Stimulated activated naive CD8-positive, alpha-beta T cell treated with anti-CD3 and anti-CD28 coated beads, Interleukin-15, Interleukin-2, amounts not matched to agents 100 ng/mL and 50 ng/mL, for 24 hours (primary cell): ENCODE measurements around the gene ZNF804B.

ENCODE experiments used
- H3K27ac Mint-ChIP-seq: one replicate; pipeline ENCODE4 v1.8.0; 2021; ENCODE audit warnings: mild to moderate bottlenecking, mixed read lengths
- H3K27me3 Mint-ChIP-seq: one replicate; pipeline ENCODE4 v1.8.0; 2021; ENCODE audit warnings: mixed read lengths
- H3K36me3 Mint-ChIP-seq: one replicate; pipeline ENCODE4 v1.8.0; 2021; ENCODE audit warnings: low read depth, mixed read lengths
- H3K4me1 Mint-ChIP-seq: one replicate; pipeline ENCODE4 v1.8.0; 2021; ENCODE audit warnings: low read depth, mixed read lengths
- H3K4me3 Mint-ChIP-seq: one replicate; pipeline ENCODE4 v1.8.0; 2021; ENCODE audit warnings: mild to moderate bottlenecking, mixed read lengths
- H3K9me3 Mint-ChIP-seq: one replicate; pipeline ENCODE4 v1.8.0; 2021; ENCODE audit warnings: mixed read lengths

The ZNF804B gene

GRCh38 chr7:89308535-89308934 lies 549.0 kb downstream of the ZNF804B start:
- H3K36me3 Mint-ChIP-seq, result no peaks in the 10 kb centered on the region
- no peak overlapping the region for H3K4me3 Mint-ChIP-seq
- H3K27me3 Mint-ChIP-seq, result no peaks in the 10 kb centered on the region
- peaks cover 3% of the 10 kb centered on the region for H3K9me3 Mint-ChIP-seq
- H3K27ac Mint-ChIP-seq, result no peak overlapping the region
- H3K4me1 Mint-ChIP-seq, result no peaks in the 10 kb centered on the region

- H3K27ac Mint-ChIP-seq, result no peak overlapping the region
- peaks cover 3% of the 10 kb centered on the region for H3K9me3 Mint-ChIP-seq
- no peaks in the 10 kb centered on the region for H3K27me3 Mint-ChIP-seq
- no peaks in the 10 kb centered on the region for H3K36me3 Mint-ChIP-seq
- no peaks in the 10 kb centered on the region for H3K4me1 Mint-ChIP-seq
- H3K4me3 Mint-ChIP-seq, result no peak overlapping the region
Measured at GRCh38 chr7:89311886-89312285, 552.4 kb downstream of the ZNF804B start.

- H3K27me3 Mint-ChIP-seq, result no peaks in the 10 kb centered on the region
- H3K9me3 Mint-ChIP-seq, result peaks cover 3% of the 10 kb centered on the region
Measured at GRCh38 chr7:89312551-89312950, 553.1 kb downstream of the ZNF804B start.

GRCh38 chr7:89316584-89317251 lies 557.2 kb downstream of the ZNF804B start:
- Mint-ChIP-seq H3K4me3 (no peak overlapping the region), H3K27me3 (no peaks in the 10 kb centered on the region), H3K36me3 (no peaks in the 10 kb centered on the region), H3K9me3 (no peaks in the 10 kb centered on the region), H3K27ac (no peak overlapping the region), H3K4me1 (no peaks in the 10 kb centered on the region)

More at GRCh38 chr7:89312551-89312950, 553.1 kb downstream of the ZNF804B start:
- H3K4me1 Mint-ChIP-seq, result no peaks in the 10 kb centered on the region
- no peak overlapping the region for H3K4me3 Mint-ChIP-seq
- H3K36me3 Mint-ChIP-seq, result no peaks in the 10 kb centered on the region
- no peak overlapping the region for H3K27ac Mint-ChIP-seq

- H3K27me3 Mint-ChIP-seq, result no peaks in the 10 kb centered on the region
- H3K4me1 Mint-ChIP-seq, result no peaks in the 10 kb centered on the region
- no peak overlapping the region for H3K27ac Mint-ChIP-seq
- no peak overlapping the region for H3K4me3 Mint-ChIP-seq
- no peaks in the 10 kb centered on the region for H3K36me3 Mint-ChIP-seq
- H3K9me3 Mint-ChIP-seq, result no peaks in the 10 kb centered on the region
Measured at GRCh38 chr7:89332026-89332425, 572.5 kb downstream of the ZNF804B start.

- H3K27me3 Mint-ChIP-seq, result no peaks in the 10 kb centered on the region
- H3K36me3 Mint-ChIP-seq, result no peaks in the 10 kb centered on the region
- no peak overlapping the region for H3K4me3 Mint-ChIP-seq
- no peak overlapping the region for H3K27ac Mint-ChIP-seq
- no peaks in the 10 kb centered on the region for H3K4me1 Mint-ChIP-seq
- H3K9me3 Mint-ChIP-seq, result no peaks in the 10 kb centered on the region
Measured at GRCh38 chr7:89334797-89335196, 575.3 kb downstream of the ZNF804B start.

GRCh38 chr7:89335490-89335889 lies 576.0 kb downstream of the ZNF804B start:
- Mint-ChIP-seq H3K4me1 (no peaks in the 10 kb centered on the region), H3K4me3 (no peak overlapping the region), H3K27me3 (no peaks in the 10 kb centered on the region), H3K27ac (no peak overlapping the region), H3K9me3 (no peaks in the 10 kb centered on the region), H3K36me3 (no peaks in the 10 kb centered on the region)

- no peaks in the 10 kb centered on the region for H3K36me3 Mint-ChIP-seq
- H3K9me3 Mint-ChIP-seq, result no peaks in the 10 kb centered on the region
- H3K27me3 Mint-ChIP-seq, result no peaks in the 10 kb centered on the region
- H3K4me3 Mint-ChIP-seq, result no peak overlapping the region
- H3K27ac Mint-ChIP-seq, result no peak overlapping the region
- no peaks in the 10 kb centered on the region for H3K4me1 Mint-ChIP-seq
Measured at GRCh38 chr7:89336121-89336520, 576.6 kb downstream of the ZNF804B start.

- Mint-ChIP-seq H3K9me3 (no peaks in the 10 kb centered on the region), H3K4me1 (no peaks in the 10 kb centered on the region), H3K36me3 (no peaks in the 10 kb centered on the region), H3K4me3 (no peak overlapping the region), H3K27ac (no peak overlapping the region), H3K27me3 (no peaks in the 10 kb centered on the region)
Measured at GRCh38 chr7:89339748-89340147, 580.2 kb downstream of the ZNF804B start.

GRCh38 chr7:89357121-89357520 lies 597.6 kb downstream of the ZNF804B start:
- peaks cover 8% of the 10 kb centered on the region for H3K4me1 Mint-ChIP-seq
- no peaks in the 10 kb centered on the region for H3K27me3 Mint-ChIP-seq
- no peaks in the 10 kb centered on the region for H3K36me3 Mint-ChIP-seq
- H3K4me3 Mint-ChIP-seq, result no peak overlapping the region
- H3K27ac Mint-ChIP-seq, result no peak overlapping the region
- no peaks in the 10 kb centered on the region for H3K9me3 Mint-ChIP-seq

- no peak overlapping the region for H3K27ac Mint-ChIP-seq
- no peak overlapping the region for H3K4me3 Mint-ChIP-seq
- H3K9me3 Mint-ChIP-seq, result peaks cover 6% of the 10 kb centered on the region
- no peaks in the 10 kb centered on the region for H3K4me1 Mint-ChIP-seq
- no peaks in the 10 kb centered on the region for H3K36me3 Mint-ChIP-seq
- no peaks in the 10 kb centered on the region for H3K27me3 Mint-ChIP-seq
Measured at GRCh38 chr7:89377219-89377618, 617.7 kb downstream of the ZNF804B start.

- Mint-ChIP-seq H3K9me3 (no peaks in the 10 kb centered on the region), H3K4me1 (no peaks in the 10 kb centered on the region), H3K27me3 (no peaks in the 10 kb centered on the region), H3K4me3 (no peak overlapping the region), H3K27ac (no peak overlapping the region), H3K36me3 (no peaks in the 10 kb centered on the region)
Measured at GRCh38 chr7:89385411-89385810, 625.9 kb downstream of the ZNF804B start.
